Loucy (cell line): ENCODE measurements around the gene KCNQ4.

ENCODE experiments used
- EZH2phosphoT487 ChIP-seq: fragments of 200-600 bp; IDR thresholded peaks from 2 replicates; pipeline ENCODE4 v1.6.1; 2018; ENCODE audit warnings: antibody characterized with exemption, mild to moderate bottlenecking, moderate library complexity, borderline replicate concordance
- TF ChIP-seq, protein P1 (sequence below): fragments of 200-600 bp; sonication (generic); conservative IDR thresholded peaks from 2 replicates; pipeline ENCODE4 v1.5.1; 2014; ENCODE audit warnings: mild to moderate bottlenecking, antibody characterized with exemption, low read length

DNA sequence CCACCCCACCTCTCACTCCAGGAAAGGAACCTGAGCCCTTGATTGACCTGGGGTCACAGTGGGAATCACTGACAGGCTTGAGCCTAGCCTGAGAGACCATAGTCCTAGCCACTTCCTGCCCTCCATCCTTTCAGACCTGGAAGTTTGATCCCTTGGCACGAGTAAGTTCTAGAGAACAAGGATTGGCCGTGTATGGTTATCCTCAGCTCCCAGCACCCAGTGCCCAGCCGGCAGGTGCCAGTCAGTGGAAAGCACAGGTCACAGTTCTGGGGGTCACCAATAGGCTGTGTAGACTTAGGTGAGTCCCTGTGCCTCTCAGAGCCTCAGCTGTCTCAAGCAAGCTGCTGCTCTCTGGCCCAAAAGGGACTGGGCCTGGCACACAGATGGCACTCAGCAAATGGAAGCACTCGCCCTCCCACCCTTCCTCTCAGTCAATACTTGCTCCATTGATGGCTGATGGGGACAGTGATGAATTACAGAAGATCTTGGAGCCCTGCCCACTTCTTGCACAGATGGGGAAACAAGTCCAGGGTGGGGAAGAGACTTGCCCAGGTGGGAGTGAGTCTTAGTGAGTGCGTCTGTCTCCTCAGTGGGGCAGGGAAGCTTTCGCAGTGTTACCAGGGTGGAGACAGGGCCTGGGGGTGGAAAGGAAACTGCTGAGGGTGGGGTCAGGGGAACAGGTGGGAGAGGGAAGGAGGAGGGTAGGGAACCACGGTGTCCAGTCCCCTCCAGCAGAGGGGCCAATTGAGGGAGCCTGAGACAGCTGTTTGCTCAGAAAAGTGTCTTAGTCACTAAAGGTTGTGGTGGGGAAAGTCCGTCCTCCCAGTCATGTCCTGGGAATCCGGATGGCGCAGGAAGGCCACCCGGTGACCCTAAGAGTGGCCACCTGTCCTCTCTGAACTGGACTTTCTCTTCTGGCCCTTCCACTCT, 2.6 kb upstream of the KCNQ4 start:
- TF ChIP-seq, protein P1, sequence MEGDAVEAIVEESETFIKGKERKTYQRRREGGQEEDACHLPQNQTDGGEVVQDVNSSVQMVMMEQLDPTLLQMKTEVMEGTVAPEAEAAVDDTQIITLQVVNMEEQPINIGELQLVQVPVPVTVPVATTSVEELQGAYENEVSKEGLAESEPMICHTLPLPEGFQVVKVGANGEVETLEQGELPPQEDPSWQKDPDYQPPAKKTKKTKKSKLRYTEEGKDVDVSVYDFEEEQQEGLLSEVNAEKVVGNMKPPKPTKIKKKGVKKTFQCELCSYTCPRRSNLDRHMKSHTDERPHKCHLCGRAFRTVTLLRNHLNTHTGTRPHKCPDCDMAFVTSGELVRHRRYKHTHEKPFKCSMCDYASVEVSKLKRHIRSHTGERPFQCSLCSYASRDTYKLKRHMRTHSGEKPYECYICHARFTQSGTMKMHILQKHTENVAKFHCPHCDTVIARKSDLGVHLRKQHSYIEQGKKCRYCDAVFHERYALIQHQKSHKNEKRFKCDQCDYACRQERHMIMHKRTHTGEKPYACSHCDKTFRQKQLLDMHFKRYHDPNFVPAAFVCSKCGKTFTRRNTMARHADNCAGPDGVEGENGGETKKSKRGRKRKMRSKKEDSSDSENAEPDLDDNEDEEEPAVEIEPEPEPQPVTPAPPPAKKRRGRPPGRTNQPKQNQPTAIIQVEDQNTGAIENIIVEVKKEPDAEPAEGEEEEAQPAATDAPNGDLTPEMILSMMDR, result no peak
- no peak for TF ChIP-seq EZH2phosphoT487
